Retinal pigment epithelial cell (primary cell): ENCODE data around the gene ZNF618.

Experiments used
- DNase-seq: peaks from one replicate; pipeline ENCODE4 v3.0.0-alpha.2; 2010; ENCODE audit warnings: low read depth
- H3K4me3 ChIP-seq: 2 replicates; pipeline ENCODE4 v1.5.1; 2011; ENCODE audit warnings: mild to moderate bottlenecking, low read length, control low read depth, moderate library complexity
- TF ChIP-seq, protein P1 (sequence below): conservative IDR thresholded peaks from 2 replicates; pipeline ENCODE4 v1.5.1; 2011; ENCODE audit warnings: low read depth, low read length, control low read depth, inconsistent platforms

ZNF618 gene

GRCh38 chr9:113922160-113922559 lies 46.1 kb downstream of the ZNF618 start:
- no peak for DNase-seq
- TF ChIP-seq, protein P1, sequence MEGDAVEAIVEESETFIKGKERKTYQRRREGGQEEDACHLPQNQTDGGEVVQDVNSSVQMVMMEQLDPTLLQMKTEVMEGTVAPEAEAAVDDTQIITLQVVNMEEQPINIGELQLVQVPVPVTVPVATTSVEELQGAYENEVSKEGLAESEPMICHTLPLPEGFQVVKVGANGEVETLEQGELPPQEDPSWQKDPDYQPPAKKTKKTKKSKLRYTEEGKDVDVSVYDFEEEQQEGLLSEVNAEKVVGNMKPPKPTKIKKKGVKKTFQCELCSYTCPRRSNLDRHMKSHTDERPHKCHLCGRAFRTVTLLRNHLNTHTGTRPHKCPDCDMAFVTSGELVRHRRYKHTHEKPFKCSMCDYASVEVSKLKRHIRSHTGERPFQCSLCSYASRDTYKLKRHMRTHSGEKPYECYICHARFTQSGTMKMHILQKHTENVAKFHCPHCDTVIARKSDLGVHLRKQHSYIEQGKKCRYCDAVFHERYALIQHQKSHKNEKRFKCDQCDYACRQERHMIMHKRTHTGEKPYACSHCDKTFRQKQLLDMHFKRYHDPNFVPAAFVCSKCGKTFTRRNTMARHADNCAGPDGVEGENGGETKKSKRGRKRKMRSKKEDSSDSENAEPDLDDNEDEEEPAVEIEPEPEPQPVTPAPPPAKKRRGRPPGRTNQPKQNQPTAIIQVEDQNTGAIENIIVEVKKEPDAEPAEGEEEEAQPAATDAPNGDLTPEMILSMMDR = no peak
- no peak overlapping the region for H3K4me3 ChIP-seq

DNA sequence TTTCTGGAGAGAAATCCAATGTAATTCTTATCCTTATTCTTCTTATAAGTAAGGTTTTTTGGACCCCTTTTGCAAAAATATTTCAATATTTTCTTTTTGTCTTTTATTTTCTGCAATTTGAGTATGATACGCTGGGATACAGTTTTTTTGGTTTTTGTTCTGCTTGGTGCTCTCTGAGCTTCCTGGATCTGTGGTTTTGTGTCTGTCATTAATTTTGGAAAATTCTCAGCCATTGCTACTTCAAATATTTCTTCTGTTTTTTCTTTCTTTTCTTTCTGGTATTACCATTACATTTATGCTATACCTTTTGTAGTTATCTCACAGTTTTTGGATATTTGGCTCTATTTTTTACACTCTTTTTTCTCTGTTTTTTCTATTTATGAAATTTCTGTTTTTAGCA lies 50.1 kb downstream of the ZNF618 start:
- TF ChIP-seq, protein P1 = no peak
- DNase-seq = no peak
- no peak overlapping the region for H3K4me3 ChIP-seq

DNA sequence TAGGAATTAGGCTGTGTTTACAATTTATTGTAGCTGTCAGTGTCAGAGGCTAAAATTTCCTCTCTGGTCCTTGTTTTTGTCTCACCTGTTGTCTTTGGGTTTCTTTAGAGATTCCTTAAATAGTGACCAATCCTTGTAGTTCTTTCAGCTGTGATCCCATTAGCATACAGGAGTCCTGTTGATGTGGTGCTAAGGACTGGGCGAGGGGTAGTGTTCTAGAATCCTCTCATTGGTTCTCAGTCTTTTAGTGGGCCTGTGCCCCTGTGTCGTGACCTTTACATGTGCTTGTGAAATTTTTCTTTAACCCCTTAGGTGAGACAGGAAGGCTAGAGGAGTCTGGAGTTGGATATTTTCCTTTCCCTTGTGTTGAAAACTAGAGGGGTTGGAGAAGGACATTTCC lies 51.2 kb downstream of the ZNF618 start:
- DNase-seq = no peak
- TF ChIP-seq, protein P1 = no peak
- H3K4me3 ChIP-seq = no peak overlapping the region

GRCh38 chr9:113928269-113928668 lies 52.2 kb downstream of the ZNF618 start:
- TF ChIP-seq, protein P1 = no peak
- no peak overlapping the region for H3K4me3 ChIP-seq
- no peak for DNase-seq

- TF ChIP-seq, protein P1 = no peak
- no peak overlapping the region for H3K4me3 ChIP-seq
- DNase-seq = peak; percentile 34
Measured at GRCh38 chr9:113929634-113930389, 53.7 kb downstream of the ZNF618 start.

GRCh38 chr9:113930390-113930783 lies 54.3 kb downstream of the ZNF618 start:
- no peak for DNase-seq
- TF ChIP-seq, protein P1 = no peak
- no peak overlapping the region for H3K4me3 ChIP-seq

- TF ChIP-seq, protein P1 = no peak
- H3K4me3 ChIP-seq = no peak overlapping the region
- no peak for DNase-seq
Measured at GRCh38 chr9:113931140-113931539, 55.0 kb downstream of the ZNF618 start.
